Spleen (tissue), 7 donors: Measurements from ENCODE around the gene PRRG1.

Experiments used
- POLR2A ChIP-seq, 3 donors: fragments of 450-650 bp; IDR thresholded peaks; one replicate each; pipeline ENCODE4 v1.5.1; 2017; ENCODE audit warnings: antibody characterized with exemption in 3 of 3, mild to moderate bottlenecking in 1 of 3
- POLR2AphosphoS5 ChIP-seq, 3 donors: sonication (generic); formaldehyde crosslinking; IDR thresholded peaks; one replicate each; pipeline ENCODE4 v1.5.1; 2017; ENCODE audit warnings: antibody characterized with exemption in 3 of 3
- TF ChIP-seq, protein P1 (sequence below), 11 experiments: fragments of 200-600 bp in 7 of 11; fragments of 450-650 bp in 4 of 11; sonication (generic) in 4 of 11; IDR thresholded peaks in 8 of 11; conservative IDR thresholded peaks in 3 of 11; 1 replicate in 7 of 11; 2 replicates in 4 of 11; pipeline versions ENCODE4 v1.4.0 to v1.8.0; 2016 to 2021; ENCODE audit warnings: antibody characterized with exemption in 11 of 11, inconsistent platforms in 4 of 11, mild to moderate bottlenecking in 1 of 11
- donor health status: DM: no; HTN: no; CAD: no; lungs with moderate emphysema.
- donor health status: DM: no; HTN: no; CAD: no.
- donor health status: DM: no; HTN: no; CAD: no.

DNA sequence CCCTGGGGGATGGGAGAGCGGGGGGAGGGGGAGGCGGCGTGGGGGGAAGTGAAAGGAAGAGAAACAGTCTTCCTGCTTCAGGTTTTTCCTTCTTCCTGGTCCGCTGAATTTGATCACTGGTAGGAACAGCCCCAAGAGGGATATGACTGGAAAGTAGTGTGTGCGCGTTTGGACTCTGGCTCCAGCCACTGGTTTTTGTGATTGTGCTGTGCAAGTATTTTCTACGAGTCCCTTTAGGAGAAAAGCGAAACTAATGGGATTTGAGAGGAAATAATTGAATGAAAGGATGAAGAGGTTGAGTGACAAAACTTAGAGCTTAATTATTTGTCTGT is 836 bp downstream of the PRRG1 start:
- TF ChIP-seq, protein P1, sequence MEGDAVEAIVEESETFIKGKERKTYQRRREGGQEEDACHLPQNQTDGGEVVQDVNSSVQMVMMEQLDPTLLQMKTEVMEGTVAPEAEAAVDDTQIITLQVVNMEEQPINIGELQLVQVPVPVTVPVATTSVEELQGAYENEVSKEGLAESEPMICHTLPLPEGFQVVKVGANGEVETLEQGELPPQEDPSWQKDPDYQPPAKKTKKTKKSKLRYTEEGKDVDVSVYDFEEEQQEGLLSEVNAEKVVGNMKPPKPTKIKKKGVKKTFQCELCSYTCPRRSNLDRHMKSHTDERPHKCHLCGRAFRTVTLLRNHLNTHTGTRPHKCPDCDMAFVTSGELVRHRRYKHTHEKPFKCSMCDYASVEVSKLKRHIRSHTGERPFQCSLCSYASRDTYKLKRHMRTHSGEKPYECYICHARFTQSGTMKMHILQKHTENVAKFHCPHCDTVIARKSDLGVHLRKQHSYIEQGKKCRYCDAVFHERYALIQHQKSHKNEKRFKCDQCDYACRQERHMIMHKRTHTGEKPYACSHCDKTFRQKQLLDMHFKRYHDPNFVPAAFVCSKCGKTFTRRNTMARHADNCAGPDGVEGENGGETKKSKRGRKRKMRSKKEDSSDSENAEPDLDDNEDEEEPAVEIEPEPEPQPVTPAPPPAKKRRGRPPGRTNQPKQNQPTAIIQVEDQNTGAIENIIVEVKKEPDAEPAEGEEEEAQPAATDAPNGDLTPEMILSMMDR (IDR thresholded peaks at IDR 0.05 in 8 of 11, conservative IDR thresholded peaks at IDR 0.05 in 3 of 11), result no peak
- no peak for TF ChIP-seq POLR2AphosphoS5 (IDR thresholded peaks at IDR 0.05)
- no peak for TF ChIP-seq POLR2A (IDR thresholded peaks at IDR 0.05)
